K562 (cell line): ENCODE data around the gene DNAH8. TPM values are rescaled to one million over a fixed set of nuclear protein-coding genes. Genes with fewer than 3 reads are reported as not detected.

Experiments
- ATAC-seq: fragments of 200-7000 bp; cut with Tn5 transposase; 3 replicates; pipeline ENCODE4 v1.9.1; 2020; ENCODE audit warnings: moderate library complexity
- BruUV-seq: library from RNA; stranded (reverse); fragments of 400-500 nt; replicated peaks from 2 replicates; lab custom pipeline; 2021; lab: Mats Ljungman, UMichigan
- CTCF ChIA-PET: fragments of 300-600 bp; formaldehyde crosslinking; extraction: SDS; loops from one replicate; lab custom pipeline; 2021; ENCODE audit warnings: low intra/inter-chr PET ratio; lab: Yijun Ruan, JAX
- POLR2A ChIA-PET: fragments of 300-600, 350-650 bp; sonication (Branson Sonifier 250); formaldehyde crosslinking; extraction: SDS; loops from one replicate; lab custom pipeline; 2021; ENCODE audit warnings: antibody characterized with exemption, inconsistent platforms; lab: Yijun Ruan, JAX
- DNase-seq, 4 experiments: peaks; one replicate each; pipeline versions ENCODE4 v3.0.0 to v3.0.0-alpha.2; 2011 to 2018; ENCODE audit warnings: low spot score in 3 of 4, mixed read lengths in 3 of 4; ENCODE audit errors: extremely low read depth in 1 of 4
- FAIRE-seq: peaks from 2 replicates; lab custom pipeline; 2011; peaks lifted over from hg19 to GRCh38; lab: Jason Lieb, UNC
- H2AFZ ChIP-seq: 2 replicates; pipeline ENCODE4 v1.6.0; 2011; ENCODE audit warnings: low read depth, low read length, control low read depth, inconsistent platforms
- H3K27ac ChIP-seq: fragments of 200-600 bp; 3 replicates; pipeline ENCODE4 v1.8.0; 2011; ENCODE audit warnings: low read depth, mild to moderate bottlenecking, control low read depth, inconsistent platforms, low read length, moderate library complexity, mixed read lengths; ENCODE audit errors: extremely low read depth
- H3K27me3 ChIP-seq, 2 experiments: fragments of 300-600 bp in 1 of 2; 2 replicates in 1 of 2; 3 replicates in 1 of 2; pipeline versions ENCODE4 v1.6.0 to v1.8.0; 2011; ENCODE audit warnings: inconsistent platforms in 2 of 2, low read length in 2 of 2, mild to moderate bottlenecking in 1 of 2, mixed read lengths in 1 of 2, moderate library complexity in 1 of 2; ENCODE audit not compliant: control insufficient read depth in 2 of 2, insufficient read depth in 2 of 2
- H3K36me3 ChIP-seq: fragments of 300-600 bp; 3 replicates; pipeline ENCODE4 v1.8.0; 2011; ENCODE audit warnings: mild to moderate bottlenecking, low read length, inconsistent platforms; ENCODE audit not compliant: control insufficient read depth, insufficient read depth
- H3K4me1 ChIP-seq, 2 experiments: fragments of 200-600 bp in 1 of 2; replicated peaks in 1 of 2; 2 replicates in 1 of 2; 3 replicates in 1 of 2; pipeline versions ENCODE4 v1.5.1 to v1.8.0; 2011; ENCODE audit warnings: inconsistent platforms in 2 of 2, low read length in 2 of 2, mild to moderate bottlenecking in 1 of 2, mixed read lengths in 1 of 2, moderate library complexity in 1 of 2; ENCODE audit not compliant: control insufficient read depth in 2 of 2, insufficient read depth in 2 of 2
- H3K4me2 ChIP-seq: 2 replicates; pipeline ENCODE4 v1.6.1; 2011; ENCODE audit warnings: low read length, control low read depth, inconsistent platforms, mixed read lengths; ENCODE audit not compliant: insufficient read depth
- H3K4me3 ChIP-seq: fragments of 200-600 bp; sonication (generic), shearing (Covaris generic); 2 replicates; pipeline ENCODE4 v1.5.1; 2016; ENCODE audit warnings: control low read depth, inconsistent platforms
- H3K79me2 ChIP-seq: fragments of 200-600 bp; 3 replicates; pipeline ENCODE4 v1.8.0; 2011; ENCODE audit warnings: low read length, inconsistent platforms; ENCODE audit not compliant: control insufficient read depth, insufficient read depth
- H3K9ac ChIP-seq, 2 experiments: 2 replicates each; pipeline versions ENCODE4 v1.6.0 to v1.6.1; 2011; ENCODE audit warnings: low read depth in 2 of 2, low read length in 2 of 2, control low read depth in 1 of 2, inconsistent platforms in 1 of 2, mild to moderate bottlenecking in 1 of 2, mixed read lengths in 1 of 2; ENCODE audit not compliant: insufficient read depth in 1 of 2
- H3K9me1 ChIP-seq: one replicate; pipeline ENCODE4 v1.6.0; 2011; ENCODE audit warnings: inconsistent platforms, mild to moderate bottlenecking, low read length, moderate library complexity; ENCODE audit not compliant: control insufficient read depth, insufficient read depth
- H3K9me3 ChIP-seq: replicated peaks from 2 replicates; pipeline ENCODE4 v1.5.1; 2011; ENCODE audit warnings: low read depth, low read length, inconsistent platforms; ENCODE audit not compliant: control insufficient read depth, insufficient read depth
- H4K20me1 ChIP-seq: replicated peaks from 2 replicates; pipeline ENCODE4 v1.6.1; 2011; ENCODE audit warnings: low read length, inconsistent platforms, mixed read lengths; ENCODE audit not compliant: control insufficient read depth, insufficient read depth
- CREM ChIP-seq: IDR thresholded peaks from 2 replicates; pipeline ENCODE4 v1.6.1; 2014; ENCODE audit warnings: antibody characterized with exemption, low read depth
- MBD1 ChIP-seq: fragments of 250-450 bp; sonication (Bioruptor Pico); IDR thresholded peaks from 2 replicates; pipeline ENCODE4 v1.8.0; 2022; ENCODE audit warnings: inconsistent platforms
- NR2F6 ChIP-seq: fragments of 450-650 bp; formaldehyde crosslinking; IDR thresholded peaks from 2 replicates; pipeline ENCODE4 v1.4.0; 2020; ENCODE audit warnings: mild to moderate bottlenecking
- NR4A1 ChIP-seq, 2 experiments: fragments of 250-450 bp in 1 of 2; fragments of 450-650 bp in 1 of 2; sonication (Bioruptor Pico) in 1 of 2; IDR thresholded peaks; 2 replicates each; pipeline versions ENCODE4 v1.4.0 to v1.6.1; 2016 to 2020; ENCODE audit warnings: mild to moderate bottlenecking in 2 of 2, missing compliant biosample characterization in 1 of 2, missing genetic modification characterization in 1 of 2, moderate library complexity in 1 of 2
- SMC3 ChIP-seq: conservative IDR thresholded peaks from 2 replicates; pipeline ENCODE4 v1.6.1; 2011; ENCODE audit warnings: low read depth, low read length, improper control_type of control experiment; ENCODE audit not compliant: insufficient read depth
- ZHX1 ChIP-seq: fragments of 150-350 bp; conservative IDR thresholded peaks from 2 replicates; pipeline ENCODE4 v1.6.1; 2014; ENCODE audit warnings: low read length
- WGBS: fragments of 100-300 bp; shearing (Covaris generic); methylation state at CpG from one replicate; pipeline ENCODE4 v1.1.6; 2016; ENCODE audit warnings: low coverage, mixed read lengths; ENCODE audit not compliant: insufficient coverage; ENCODE audit errors: missing lambda C conversion rate; 5-methylcytosine and 5-hydroxymethylcytosine counted together
- in situ Hi-C: fragments of 300-500 bp; cut with MboI; formaldehyde crosslinking; loops from 4 replicates; pipeline ENCODE4 v1.15.0; 2018; ENCODE audit warnings: inconsistent platforms, mixed read lengths
- intact Hi-C: fragments of 100-400 bp; cut with micrococcal nuclease; formaldehyde crosslinking; loops from 2 replicates; pipeline ENCODE4 v1.14.2; 2022
- polyA plus RNA-seq, 8 experiments: library from polyadenylated mRNA; depleted of rRNA in 4 of 8; stranded (reverse) in 5 of 8; unstranded in 3 of 8; fragments of >200 nt; fragmentation: Nextera tagmentation in 2 of 8; fragmentation: Illumina TruSeq in 1 of 8; extraction: Ambion mirVana in 2 of 8; extraction: Trizol in 1 of 8; gene quantifications; 2 replicates each; pipeline versions ENCODE4 v1.2.1 to v1.2.3, GENCODE V29; 2011 to 2014; ENCODE audit warnings: inconsistent platforms in 1 of 8, missing spikeins in 1 of 8
- total RNA-seq, 7 experiments: library from RNA; depleted of rRNA in 6 of 7; stranded (reverse); fragments of >200 nt in 6 of 7; fragmentation: Illumina TruSeq in 2 of 7; extraction: Trizol in 2 of 7; gene quantifications; 2 replicates each; pipeline versions ENCODE4 v1.2.1 to v1.2.3, GENCODE V29; 2011 to 2021; ENCODE audit warnings: low replicate concordance in 1 of 7

The DNAH8 gene
- total and polyA plus RNA-seq, 9 of the 15 experiments (the other 6 are each of a cell fraction or from before 2014, with no cell fraction given) = 1.2 to 4.2 (median 2.9) TPM

- Histone ChIP-seq H2AFZ (no peak overlapping the region), H3K27ac (no peak overlapping the region), H3K9me3 (no peaks in the 10 kb centered on the region), H3K79me2 (no peaks in the 10 kb centered on the region), H3K4me2 (no peak overlapping the region), H3K9ac (no peak overlapping the region), H3K27me3 (no peaks in the 10 kb centered on the region), H3K9me1 (no peaks in the 10 kb centered on the region), H3K36me3 (no peaks in the 10 kb centered on the region), H3K4me3 (no peak overlapping the region), H3K4me1 (no peaks in the 10 kb centered on the region), H4K20me1 (no peaks in the 10 kb centered on the region)
- intact Hi-C loops = loop anchor here (1.0 to 10.0 kb wide), 5 partner anchors 60 to 438 kb away; no protein-coding TSS in a partner anchor
- peak; percentile 92 for ATAC-seq
- CTCF ChIA-PET = interaction anchor here (1.2 to 1.7 kb wide), 4 partner anchors 220 to 438 kb away, joined by 3 to 8 read pairs (median 6); no protein-coding TSS in a partner anchor
- POLR2A ChIA-PET = interaction anchor here (1.3 kb wide), 1 partner anchor 9 kb away, joined by 3 read pairs; no protein-coding TSS in a partner anchor
- no TSS peak for BruUV-seq
- in situ Hi-C loops = loop anchor here (5.0 kb wide), 1 partner anchor 430 kb away; no protein-coding TSS in a partner anchor
- 31% methylated on average over 15 of the region's 15 CpGs for WGBS
- DNase-seq = peak; percentile 57 to 70 (median 64)
- FAIRE-seq = peak; percentile 91
- TF ChIP-seq CREM (peak; percentile 26; the same call in 1 of the 2 replicates), NR4A1 (CRISPR knock-in tag; IDR thresholded peaks at IDR 0.05) (no peak), NR4A1 (tag; IDR thresholded peaks at IDR 0.05) (no peak), SMC3 (peak; percentile 63; the same call in 1 of the 2 replicates), NR2F6 (CRISPR knock-in tag) (no peak), ZHX1 (0 out of 2 replicates have a peak, but pooled peaks have one; percentile 54), MBD1 (CRISPR knock-in tag) (peak; percentile 81; the same call in 1 of the 2 replicates)
Measured at GRCh38 chr6:38871741-38872568, 156.8 kb downstream of the DNAH8 start.
